ENCODE measurements around the gene FANCB. TPM values are rescaled to one million over a fixed set of nuclear protein-coding genes. Genes with fewer than 3 reads are reported as not detected.

The FANCB gene
- total RNA-seq, 1 experiment from 2014 or later, result 12.1 TPM

DNA sequence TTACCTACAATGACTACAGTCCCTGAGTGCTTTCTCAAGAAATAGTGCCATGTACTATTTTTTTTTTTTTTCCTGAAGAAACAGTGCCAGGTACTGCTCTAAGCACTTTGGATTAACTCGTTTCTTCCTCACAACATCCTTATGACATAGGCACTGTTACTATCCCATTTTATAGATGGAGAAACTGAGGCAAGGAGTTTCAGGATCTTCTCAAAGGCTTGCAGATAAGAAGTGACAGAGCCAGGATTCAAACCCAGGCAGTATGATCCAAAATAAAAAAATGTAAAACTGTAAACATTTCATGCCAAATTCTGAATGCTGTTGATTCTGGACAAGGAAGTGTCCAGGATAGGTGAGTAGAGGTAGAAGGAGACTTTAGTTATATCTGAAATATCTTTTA lies 1.1 kb downstream of the FANCB start:
- Histone ChIP-seq H4K20me1 (ENCODE audit: control insufficient read depth, insufficient read depth, insufficient read length) (no peaks in the 10 kb centered on the region), H2BK20ac (ENCODE audit: low read depth, low read length, poor library complexity, severe bottlenecking) (no peak overlapping the region), H3K27me3 (ENCODE audit: insufficient read depth, low read length) (no peaks in the 10 kb centered on the region), H4K5ac (ENCODE audit: insufficient read length, low read depth, low read length) (no peak overlapping the region), H3K9ac (ENCODE audit: extremely low read depth, insufficient read length, low read length) (no peak overlapping the region), H3K23me2 (ENCODE audit: insufficient read length, low read depth, low read length, poor library complexity, severe bottlenecking) (peaks cover 5% of the 10 kb centered on the region), H3K14ac (ENCODE audit: insufficient read depth, low read length) (no peak overlapping the region), H3K18ac (ENCODE audit: insufficient read length, low read depth, low read length) (no peak overlapping the region), H2BK12ac (ENCODE audit: insufficient read length, low read depth, low read length) (no peak overlapping the region), H3K23ac (ENCODE audit: insufficient read length, low read depth, low read length) (no peak overlapping the region), H3K27ac (ENCODE audit: insufficient read length, low read depth, low read length) (no peak overlapping the region), H4K91ac (ENCODE audit: insufficient read length, low read depth, low read length) (no peak overlapping the region), H3K4ac (ENCODE audit: low read depth, low read length) (no peak overlapping the region), H3K79me2 (ENCODE audit: insufficient read depth, low read length) (peaks cover 2% of the 10 kb centered on the region; the same call in 1 of the 2 replicates), H3K9me3 (ENCODE audit: control insufficient read depth, low read depth, low read length) (no peaks in the 10 kb centered on the region), H3T11ph (ENCODE audit: low read length) (no peak overlapping the region), H3K56ac (ENCODE audit: insufficient read length, low read depth, low read length) (no peak overlapping the region), H3K79me1 (ENCODE audit: insufficient read depth, low read depth, low read length, poor library complexity, severe bottlenecking) (peaks cover 2% of the 10 kb centered on the region), H2AFZ (ENCODE audit: low read length) (no peak overlapping the region), H3K4me1 (ENCODE audit: insufficient read depth, low read length) (no peaks in the 10 kb centered on the region), H4K8ac (replicated peaks; ENCODE audit: insufficient read length, low read depth, low read length) (no peak overlapping the region), H2BK15ac (ENCODE audit: low read depth, low read length) (no peak overlapping the region), H2AK5ac (ENCODE audit: insufficient read length, low read length) (no peak overlapping the region), H2BK120ac (ENCODE audit: low read depth, low read length, poor library complexity, severe bottlenecking) (no peak overlapping the region), H2BK5ac (ENCODE audit: insufficient read length, low read length) (no peak overlapping the region), H3K4me2 (ENCODE audit: insufficient read depth, insufficient read length, low read length) (peak overlapping the region; percentile 54)
- peaks cover 23 to 27% (median 27%) of the 10 kb centered on the region in 3 experiments for H3K36me3 Mint-ChIP-seq (ENCODE audit: insufficient read depth in 1 of 3, low read depth in 3 of 3)
- H3K27me3 Mint-ChIP-seq (ENCODE audit: low read depth), result no peaks in the 10 kb centered on the region
- no CpG with 5 or more reads among the region's 1 CpG for WGBS (ENCODE audit: extremely low coverage, insufficient read length, low lambda C conversion rate)
- peak overlapping the region; percentile 78 to 85 for H3K4me3 Mint-ChIP-seq
- no peak overlapping the region; a peak in 1 of 7 replicates for H3K27ac Mint-ChIP-seq
- TF ChIP-seq, protein P1, sequence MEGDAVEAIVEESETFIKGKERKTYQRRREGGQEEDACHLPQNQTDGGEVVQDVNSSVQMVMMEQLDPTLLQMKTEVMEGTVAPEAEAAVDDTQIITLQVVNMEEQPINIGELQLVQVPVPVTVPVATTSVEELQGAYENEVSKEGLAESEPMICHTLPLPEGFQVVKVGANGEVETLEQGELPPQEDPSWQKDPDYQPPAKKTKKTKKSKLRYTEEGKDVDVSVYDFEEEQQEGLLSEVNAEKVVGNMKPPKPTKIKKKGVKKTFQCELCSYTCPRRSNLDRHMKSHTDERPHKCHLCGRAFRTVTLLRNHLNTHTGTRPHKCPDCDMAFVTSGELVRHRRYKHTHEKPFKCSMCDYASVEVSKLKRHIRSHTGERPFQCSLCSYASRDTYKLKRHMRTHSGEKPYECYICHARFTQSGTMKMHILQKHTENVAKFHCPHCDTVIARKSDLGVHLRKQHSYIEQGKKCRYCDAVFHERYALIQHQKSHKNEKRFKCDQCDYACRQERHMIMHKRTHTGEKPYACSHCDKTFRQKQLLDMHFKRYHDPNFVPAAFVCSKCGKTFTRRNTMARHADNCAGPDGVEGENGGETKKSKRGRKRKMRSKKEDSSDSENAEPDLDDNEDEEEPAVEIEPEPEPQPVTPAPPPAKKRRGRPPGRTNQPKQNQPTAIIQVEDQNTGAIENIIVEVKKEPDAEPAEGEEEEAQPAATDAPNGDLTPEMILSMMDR (conservative IDR thresholded peaks at IDR 0.05), result no peak
- H3K4me1 Mint-ChIP-seq, result peaks cover 2 to 5% of the 10 kb centered on the region in 2 experiments; a peak in 3 of 4 replicates
- no peak for DNase-seq
- H3K9me3 Mint-ChIP-seq, result peaks cover 67 to 69% of the 10 kb centered on the region in 2 experiments

Data from H9 (cell line).